T-helper 2 cell treated with Interferon-gamma antibody and Interleukin-4, amounts not matched to agents 100 ng/mL and 5 ng/mL, for 36 hours (primary cell): ENCODE results near the gene SPATA2. TPM values are rescaled to one million over a fixed set of nuclear protein-coding genes. Genes with fewer than 3 reads are reported as not detected.

ENCODE experiments used
- intact Hi-C: fragments of 100-400 bp; cut with micrococcal nuclease; formaldehyde crosslinking; loops from one replicate; pipeline ENCODE4 v1.15.1; 2023
- total RNA-seq: library from RNA; stranded (reverse); gene quantifications from 2 replicates; pipeline ENCODE4 v1.2.3, GENCODE V29; 2022

SPATA2 gene
- total RNA-seq, 1 donor from 2014 or later, result 8.0 TPM

DNA sequence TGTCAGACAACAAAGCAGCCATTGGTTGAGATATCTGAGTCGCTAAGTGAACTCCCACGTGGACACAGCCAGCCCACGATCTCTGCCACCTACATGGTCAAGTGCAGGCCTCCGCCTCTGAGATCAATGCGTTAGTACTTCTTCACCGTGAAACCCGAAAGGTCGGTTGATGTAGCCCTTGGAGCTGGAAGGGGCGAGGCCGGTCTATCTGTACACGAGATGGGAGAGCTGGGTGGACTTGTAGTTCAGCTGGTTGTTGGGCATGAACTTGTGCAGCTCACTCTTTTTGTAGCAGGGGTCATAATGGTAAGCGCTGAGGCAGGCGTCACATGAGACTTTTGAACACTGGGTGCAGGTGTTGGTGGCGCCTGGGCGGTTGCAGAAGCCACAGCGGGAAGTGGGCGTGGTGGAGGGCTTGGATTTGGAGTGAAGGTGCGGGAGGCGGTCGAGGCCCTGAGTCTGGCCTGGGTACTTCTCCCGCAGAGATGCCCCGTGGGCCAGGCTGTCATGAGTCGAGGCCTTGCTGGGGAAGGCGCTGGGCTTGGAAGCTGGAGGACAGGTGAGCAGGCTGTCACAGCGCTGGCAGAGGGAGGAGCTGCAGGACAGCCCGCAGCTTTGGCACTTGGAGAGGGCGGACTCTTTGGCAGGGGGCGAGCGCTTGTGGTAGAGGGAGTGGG, 9.8 kb downstream of the SPATA2 start:
- intact Hi-C loops, result no loop called here

DNA sequence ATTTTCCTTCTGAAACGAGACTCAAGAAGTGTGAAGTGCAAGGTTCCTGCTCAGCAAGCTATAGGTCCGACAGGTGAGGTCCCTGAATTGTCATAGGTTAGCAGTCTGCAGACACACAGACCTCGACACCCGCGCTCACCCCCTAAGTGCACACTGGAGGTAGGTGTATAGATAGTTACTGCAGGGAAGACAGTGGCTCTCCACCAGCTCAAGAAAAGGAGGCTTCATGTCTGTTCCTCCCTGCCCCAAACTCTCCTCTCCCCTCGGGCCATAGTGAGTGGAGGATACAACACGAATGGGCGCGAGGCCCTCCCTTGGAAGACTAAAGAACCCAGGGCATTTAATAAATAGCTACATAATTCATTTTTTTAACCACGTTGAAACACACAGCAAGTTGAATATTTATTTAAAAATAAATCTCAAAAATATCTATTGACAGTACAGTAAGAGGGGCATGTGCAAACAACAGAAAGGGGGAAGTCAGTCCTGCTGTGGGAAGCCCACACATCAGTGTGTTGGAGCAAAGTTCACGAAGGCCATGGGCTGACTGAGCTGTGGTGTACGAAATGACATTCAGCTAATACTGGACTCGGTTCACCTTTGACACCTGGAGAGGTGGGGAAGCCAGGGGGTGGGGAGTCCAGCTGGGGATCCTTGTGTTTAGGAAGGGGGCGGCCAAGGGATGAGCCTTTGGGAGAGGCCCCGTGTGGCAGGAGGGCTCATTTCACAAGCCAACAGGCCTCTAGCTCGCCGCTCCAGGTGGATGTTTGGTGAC, 10.7 kb downstream of the SPATA2 start:
- intact Hi-C loops, result no loop called here

- intact Hi-C loops, result no loop called here
These were observed 13.7 kb downstream of the SPATA2 start for GRCh38 chr20:49901588-49901987.

DNA sequence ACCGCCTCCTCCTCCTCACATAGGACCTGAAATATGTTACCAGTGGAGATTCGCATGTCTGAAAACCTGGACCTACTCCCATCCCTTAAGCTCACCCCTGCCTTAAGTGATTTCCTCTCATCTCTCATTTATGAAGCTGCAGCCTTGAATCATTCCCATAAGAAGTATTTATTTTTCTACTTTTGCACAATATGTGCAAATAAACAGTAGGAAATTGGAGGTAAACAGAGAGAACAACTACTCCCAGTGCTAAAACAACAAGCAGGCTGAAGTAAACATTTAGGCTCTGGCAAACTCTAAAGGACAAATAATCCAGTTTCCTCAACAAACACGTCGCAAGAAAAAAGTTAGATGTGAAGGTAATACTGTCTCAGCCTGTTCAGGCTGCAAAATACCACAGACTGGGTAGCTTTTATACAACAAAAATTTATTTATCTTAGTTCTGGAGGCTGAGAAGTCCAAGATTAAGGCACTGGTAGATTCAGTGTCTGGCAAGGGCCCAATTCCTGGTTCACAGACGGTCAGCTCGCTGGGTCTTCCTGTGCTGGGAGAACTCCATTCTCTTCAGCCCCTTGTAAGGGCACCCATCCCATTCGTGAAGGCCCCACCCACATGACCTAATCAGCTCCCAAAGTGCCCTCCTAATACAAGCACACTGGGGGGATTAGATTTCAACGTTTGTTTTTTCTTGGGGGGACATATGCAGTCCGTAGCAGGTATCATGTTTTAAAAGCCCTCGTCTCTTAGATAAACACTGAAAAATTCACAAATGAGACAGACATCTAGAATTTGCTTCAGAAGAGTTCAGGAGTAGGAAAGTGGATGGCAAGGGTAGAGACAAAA, 15.6 kb downstream of the SPATA2 start:
- intact Hi-C loops, result no loop called here

- intact Hi-C loops, result no loop called here
These were observed 19.1 kb downstream of the SPATA2 start for GRCh38 chr20:49896204-49896603.

GRCh38 chr20:49895474-49896093, 19.7 kb downstream of the SPATA2 start:
- intact Hi-C loops, result loop anchor here (2.0 kb wide), 1 partner anchor 33 kb away; no protein-coding TSS in a partner anchor

DNA sequence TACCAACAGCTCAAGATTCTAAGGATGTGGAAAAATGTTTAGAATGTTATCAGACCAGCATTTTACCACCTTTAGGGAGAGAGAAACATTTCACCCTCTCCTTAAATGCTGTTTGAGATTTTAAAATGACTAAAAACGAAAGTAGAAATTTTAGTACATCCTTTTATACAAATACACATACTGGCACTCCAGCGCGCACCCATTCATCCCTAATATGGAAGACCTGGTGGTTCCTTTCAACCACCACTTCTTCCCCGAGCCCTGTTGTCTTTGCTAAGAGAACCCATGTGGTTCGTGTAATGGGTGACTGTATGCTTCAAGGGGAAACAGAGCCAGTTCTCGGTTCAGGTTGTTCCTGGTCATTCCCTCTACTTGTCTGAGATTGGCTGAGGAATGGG, 21.3 kb downstream of the SPATA2 start:
- intact Hi-C loops, result loop anchor here (2.0 kb wide), 1 partner anchor 35 kb away; no protein-coding TSS in a partner anchor

GRCh38 chr20:49893242-49894072, 21.9 kb downstream of the SPATA2 start:
- intact Hi-C loops, result loop anchor here (2.0 kb wide), 1 partner anchor 35 kb away; no protein-coding TSS in a partner anchor

GRCh38 chr20:49892817-49893216, 22.5 kb downstream of the SPATA2 start:
- intact Hi-C loops, result no loop called here

DNA sequence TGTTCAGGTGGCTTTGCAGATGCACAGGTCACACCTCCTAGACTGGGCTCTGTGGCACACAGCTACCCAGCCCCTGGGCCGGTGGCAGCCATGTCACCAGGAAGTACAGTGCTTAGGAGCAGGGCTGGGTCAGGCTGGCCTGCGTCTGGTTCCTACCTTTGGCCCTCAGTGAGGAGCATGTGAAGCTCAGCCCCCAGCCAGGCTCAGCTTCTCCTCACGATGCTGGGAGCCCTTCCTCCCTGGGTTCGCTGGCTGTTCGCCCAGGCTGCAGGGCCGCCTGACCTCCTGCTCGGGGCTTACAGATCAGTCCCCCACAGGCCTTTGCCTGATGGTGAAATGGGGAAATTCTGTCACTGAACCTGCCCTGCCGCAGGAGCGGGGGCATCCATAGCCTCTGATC, 23.1 kb downstream of the SPATA2 start:
- intact Hi-C loops, result no loop called here

DNA sequence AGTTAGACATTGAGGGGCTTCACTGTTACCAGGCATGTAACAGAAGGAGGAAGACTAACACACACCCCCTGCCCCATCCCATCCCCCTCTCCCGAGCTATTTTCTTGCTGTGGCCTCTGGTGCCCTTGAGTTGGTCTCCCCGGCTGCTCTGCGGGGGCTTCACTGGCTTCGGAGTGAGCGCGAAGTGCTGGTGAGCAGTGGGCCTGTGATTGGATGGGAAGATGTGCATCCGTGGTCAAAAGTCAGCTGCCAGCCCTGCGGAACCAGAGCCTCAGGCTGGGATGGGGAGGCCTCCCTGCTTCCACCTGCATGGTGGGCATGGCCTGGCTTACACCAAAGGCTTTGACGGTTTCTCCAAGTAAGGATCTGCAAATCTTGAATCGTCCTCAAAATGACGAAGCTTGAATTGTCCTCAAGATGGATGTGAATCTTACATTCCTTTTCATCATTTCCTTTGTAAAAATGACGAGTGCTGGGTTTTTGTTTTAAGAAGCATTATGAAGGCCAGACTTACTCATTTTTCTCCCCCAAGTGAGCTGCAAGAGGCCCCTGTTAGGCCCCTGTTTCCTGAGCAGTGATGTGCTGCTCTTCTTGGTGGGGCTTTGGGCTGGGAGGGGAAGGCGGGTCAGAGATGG, 23.7 kb downstream of the SPATA2 start:
- intact Hi-C loops, result no loop called here

GRCh38 chr20:49890471-49891361, 24.6 kb downstream of the SPATA2 start:
- intact Hi-C loops, result no loop called here

DNA sequence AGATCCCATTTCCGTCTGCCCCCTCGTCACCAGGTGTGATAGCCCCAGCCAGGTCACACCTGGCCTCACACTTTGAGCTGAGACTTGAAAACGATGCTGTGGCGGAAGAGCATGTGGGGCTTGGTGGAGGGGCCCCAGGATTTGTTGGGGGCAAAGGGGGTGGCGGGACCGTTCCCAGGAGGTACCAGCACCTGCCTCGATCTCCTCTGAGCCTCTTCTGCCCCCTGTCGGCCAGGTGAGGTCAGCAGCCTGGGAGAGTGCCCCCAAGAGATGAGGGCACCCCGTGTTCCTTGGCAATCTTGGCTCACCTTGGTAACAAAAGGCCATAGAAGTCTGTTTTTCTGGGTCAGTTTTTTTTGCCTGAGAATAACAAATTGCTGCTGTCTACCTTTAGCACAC, 25.4 kb downstream of the SPATA2 start:
- intact Hi-C loops, result no loop called here

- intact Hi-C loops, result no loop called here
These were observed 26.1 kb downstream of the SPATA2 start for GRCh38 chr20:49889001-49889934.

GRCh38 chr20:49888212-49889000, 26.9 kb downstream of the SPATA2 start:
- intact Hi-C loops, result loop anchor here (1.0 kb wide), 1 partner anchor 277 kb away; no protein-coding TSS in a partner anchor

DNA sequence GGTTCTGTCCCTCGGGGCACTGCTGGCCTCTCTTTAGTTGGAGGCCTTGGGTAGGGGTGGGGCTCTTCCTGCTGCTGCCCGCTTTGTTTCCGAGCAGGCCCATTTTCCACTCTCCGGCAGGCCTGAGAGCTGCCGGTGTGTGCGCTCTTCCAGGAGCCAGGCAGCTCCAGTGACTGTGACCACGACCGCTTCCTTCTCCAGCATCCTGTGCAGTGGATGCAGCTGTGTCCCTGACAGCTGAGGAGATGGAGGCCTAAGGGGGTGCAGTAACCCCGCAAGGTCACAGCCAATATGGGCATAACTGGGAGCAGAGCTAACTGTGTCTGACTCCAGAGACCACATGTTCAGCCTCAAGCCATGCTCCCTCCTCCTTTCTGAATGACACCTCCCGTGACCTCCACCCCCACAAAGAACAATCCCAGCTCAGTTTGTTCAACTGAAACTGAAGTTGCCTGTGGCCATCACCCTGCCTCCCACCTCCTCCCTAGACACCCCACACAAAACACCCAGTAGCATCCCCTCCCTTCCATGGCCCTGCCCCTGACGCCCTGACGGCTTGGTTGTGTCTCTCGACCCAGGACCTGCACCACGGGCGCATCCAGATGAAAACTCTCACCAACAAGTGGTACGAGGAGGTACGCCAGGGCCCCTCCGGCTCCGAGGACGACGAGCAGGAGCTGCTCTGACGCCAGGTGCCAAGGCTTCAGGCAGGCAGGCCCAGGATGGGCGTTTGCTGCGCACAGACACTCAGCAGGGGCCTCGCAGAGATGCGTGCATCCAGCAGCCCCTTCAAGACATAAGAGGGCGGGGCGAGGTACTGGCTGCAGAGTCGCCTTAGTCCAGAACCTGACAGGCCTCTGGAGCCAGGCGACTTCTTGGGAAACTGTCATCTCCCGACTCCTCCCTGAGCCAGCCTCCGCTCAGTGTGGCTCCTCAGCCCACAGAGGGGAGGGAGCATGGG, 27.8 kb downstream of the SPATA2 start:
- intact Hi-C loops, result loop anchor here (1.0 kb wide), 1 partner anchor 276 kb away; no protein-coding TSS in a partner anchor
